GM19467 (cell line): ENCODE data around the gene TGM6.
"Not testable (repeated sequence)": the region's sequence is repeated elsewhere in the genome, so short reads cannot be mapped to it uniquely, and the experiment has no call there.

Source experiments
- ATAC-seq: cut with Tn5 transposase; IDR thresholded peaks from one replicate; pipeline ENCODE4 v1.9.1; 2021; ENCODE audit warnings: mild to moderate bottlenecking, moderate library complexity; ENCODE audit not compliant: unreplicated experiment

Gene TGM6

DNA sequence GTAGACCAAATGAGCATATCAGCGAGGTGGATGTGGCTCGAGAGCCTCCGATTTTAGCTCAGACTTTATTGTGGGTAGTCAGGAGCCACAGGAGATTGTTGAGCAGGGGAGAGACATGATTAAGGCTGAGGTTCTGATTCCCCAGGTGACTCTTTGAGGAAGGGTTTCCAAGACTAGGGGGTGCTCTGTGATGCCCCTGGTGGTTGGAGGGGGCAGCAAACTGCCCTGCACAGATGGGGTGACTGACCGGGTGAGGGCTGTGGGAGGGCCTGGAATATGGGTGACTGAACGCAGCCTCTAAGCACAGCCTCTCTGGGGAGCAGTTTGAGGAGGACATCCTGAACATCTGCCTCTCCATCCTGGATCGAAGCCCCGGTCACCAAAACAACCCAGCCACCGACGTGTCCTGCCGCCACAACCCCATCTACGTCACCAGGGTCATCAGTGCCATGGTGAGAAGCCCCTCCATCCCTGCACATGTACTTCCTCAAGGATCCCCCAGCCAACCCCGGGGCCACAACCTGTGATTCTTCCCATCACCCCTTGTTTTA is 17.0 kb downstream of the TGM6 start:
- no peak for ATAC-seq

DNA sequence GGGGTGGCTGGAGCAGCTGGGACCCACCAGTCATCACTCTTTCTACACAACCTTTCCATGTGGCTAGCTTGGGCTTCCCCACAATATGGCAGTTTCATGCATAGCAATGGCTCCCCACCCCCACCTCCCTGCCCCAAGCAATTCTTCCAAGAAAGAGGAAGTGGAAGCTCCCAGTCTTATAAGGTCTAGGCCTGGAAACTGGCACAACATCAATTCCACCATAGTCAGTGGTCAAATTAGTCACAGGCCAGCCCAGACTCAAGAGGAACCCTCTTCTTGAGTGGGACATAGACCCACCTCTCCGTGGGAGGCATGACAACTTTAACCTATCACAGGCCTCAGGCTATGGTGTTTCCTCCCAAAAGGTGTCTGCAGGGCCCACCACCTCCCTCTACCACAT is 17.7 kb downstream of the TGM6 start:
- ATAC-seq: no peak

GRCh38 chr20:2399390-2399789 is 18.7 kb downstream of the TGM6 start:
- ATAC-seq: no peak

DNA sequence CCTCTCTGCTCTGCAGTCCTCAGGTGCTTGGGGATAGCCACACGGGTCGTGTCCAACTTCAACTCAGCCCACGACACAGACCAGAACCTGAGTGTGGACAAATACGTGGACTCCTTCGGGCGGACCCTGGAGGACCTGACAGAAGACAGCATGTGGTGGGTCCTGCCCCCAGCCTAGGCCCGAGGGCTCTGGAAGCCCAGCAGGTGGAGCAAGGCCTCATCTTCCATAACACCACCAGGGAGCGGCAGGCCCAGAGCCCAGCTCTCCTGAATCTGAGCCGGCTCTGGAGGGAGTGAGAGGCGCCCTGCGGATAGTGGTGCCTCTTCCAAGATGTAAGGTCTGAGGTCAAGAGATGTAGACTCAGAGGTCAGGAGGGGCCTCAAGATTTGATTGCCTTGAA is 19.6 kb downstream of the TGM6 start:
- no peak for ATAC-seq

- no peak for ATAC-seq
Observed at GRCh38 chr20:2401527-2401926, 20.8 kb downstream of the TGM6 start.

DNA sequence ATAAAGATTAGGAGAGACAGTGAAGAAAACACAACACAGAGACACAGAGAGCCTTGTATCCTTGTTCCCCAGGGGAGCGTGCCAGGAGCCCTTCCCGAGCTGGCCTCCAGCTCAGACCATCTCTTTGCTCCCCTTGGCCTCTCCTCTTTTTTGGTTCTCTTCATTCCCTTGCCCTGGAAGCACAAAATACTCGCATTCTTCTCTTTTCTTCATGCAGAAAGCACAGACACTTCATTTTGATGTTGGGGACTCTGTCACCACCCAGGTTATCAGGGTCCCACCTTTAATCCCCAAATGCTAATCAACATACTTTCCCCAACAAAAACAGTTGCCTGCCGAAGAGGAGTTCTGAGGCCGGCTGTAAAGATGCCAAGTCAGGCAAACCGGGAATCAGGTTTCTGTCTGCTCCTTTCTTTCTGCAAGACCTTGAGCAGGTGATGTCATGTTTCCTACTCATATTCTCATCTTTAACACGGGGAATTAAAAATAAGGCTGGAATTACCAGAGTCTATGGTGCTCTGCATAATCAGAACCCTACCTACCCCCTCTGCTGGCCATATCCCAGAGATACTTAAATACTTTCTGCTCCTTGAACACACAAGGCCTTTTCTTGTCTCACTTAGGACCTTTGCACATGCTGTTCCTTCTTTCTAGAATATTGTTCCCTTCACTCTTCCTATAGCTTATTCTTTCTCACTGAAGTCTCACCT is 21.7 kb downstream of the TGM6 start:
- no peak for ATAC-seq

- ATAC-seq: no peak
Observed at GRCh38 chr20:2403291-2404052, 22.8 kb downstream of the TGM6 start.

DNA sequence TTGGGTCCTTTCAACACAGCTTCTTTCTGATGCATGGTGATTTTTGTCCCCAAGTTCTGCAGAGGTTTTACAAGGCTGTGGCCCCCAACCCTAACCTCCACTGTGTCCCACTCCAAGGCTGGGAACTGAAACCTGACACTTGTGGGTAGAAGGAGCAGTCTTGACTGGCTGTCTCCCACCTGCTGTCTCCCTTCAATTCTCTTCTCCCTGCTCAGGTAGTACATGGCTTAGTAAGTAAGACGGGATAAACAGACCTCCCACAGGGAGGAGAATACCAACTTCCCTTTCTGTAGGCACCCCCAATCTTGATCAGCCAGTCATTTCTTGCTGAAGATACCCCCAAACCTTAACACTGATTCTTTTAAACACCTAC is 25.0 kb downstream of the TGM6 start:
- ATAC-seq: no peak

- ATAC-seq: not testable (repeated sequence)
Observed at GRCh38 chr20:2407355-2407754, 26.7 kb downstream of the TGM6 start.

GRCh38 chr20:2408111-2408510 is 27.4 kb downstream of the TGM6 start:
- ATAC-seq: no peak

DNA sequence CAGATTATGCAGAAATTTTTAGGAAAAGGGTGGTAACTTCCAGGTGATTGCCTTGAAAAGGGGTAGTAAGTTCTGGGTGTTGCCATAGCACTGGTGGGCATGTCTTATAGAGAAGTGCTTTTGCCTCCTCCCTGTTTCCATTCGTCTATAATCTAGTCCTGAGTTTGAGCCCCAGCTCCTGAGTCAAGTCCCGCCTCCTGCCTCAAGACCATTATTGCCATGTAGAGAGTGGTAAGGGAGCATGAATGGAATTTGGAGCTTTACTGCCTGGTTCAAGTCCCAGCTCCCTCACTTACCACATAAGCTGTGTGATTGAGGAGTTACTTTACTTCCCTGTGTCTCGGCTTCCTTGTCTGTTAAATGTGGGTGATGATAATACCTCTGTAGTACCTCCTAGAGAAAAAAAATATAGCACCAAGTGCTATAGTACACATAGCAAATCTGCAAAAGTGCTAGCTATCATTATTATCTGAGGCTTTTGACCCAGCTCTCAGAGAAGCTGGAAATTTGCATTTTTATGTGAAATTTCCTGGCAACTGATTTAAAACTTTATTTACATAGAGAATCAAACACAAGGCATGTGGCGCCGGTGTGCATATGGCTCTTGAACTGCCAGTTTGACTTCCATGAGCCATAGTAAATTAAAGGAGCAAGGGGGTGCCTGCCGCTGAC is 36.0 kb downstream of the TGM6 start:
- no peak for ATAC-seq

- ATAC-seq: no peak
Observed at GRCh38 chr20:2417213-2417541, 36.5 kb downstream of the TGM6 start.

- no peak for ATAC-seq
Observed at GRCh38 chr20:2418388-2418787, 37.7 kb downstream of the TGM6 start.

- ATAC-seq: no peak
Observed at GRCh38 chr20:2420510-2420909, 39.8 kb downstream of the TGM6 start.

- no peak for ATAC-seq
Observed at GRCh38 chr20:2421247-2421646, 40.5 kb downstream of the TGM6 start.

GRCh38 chr20:2429051-2429450 is 48.4 kb downstream of the TGM6 start:
- ATAC-seq: no peak

DNA sequence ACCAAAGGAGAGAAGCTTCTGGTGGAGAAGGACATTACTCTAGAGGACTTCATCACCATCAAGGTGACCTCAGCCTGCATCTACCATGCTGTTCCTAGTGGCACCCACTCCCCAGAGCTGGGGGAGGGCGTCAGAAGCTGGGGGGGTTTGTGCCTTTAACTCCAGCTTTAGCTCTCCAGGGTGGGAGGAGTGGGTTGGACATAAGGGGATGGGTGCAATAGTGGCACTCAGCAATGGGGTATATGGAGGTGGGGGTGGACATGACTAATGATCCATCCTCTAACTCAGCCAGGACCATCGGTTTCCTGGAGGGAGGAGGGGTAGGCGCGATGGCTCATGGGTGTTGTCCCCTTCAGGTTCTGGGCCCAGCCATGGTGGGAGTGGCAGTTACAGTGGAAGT is 49.8 kb downstream of the TGM6 start:
- no peak for ATAC-seq

DNA sequence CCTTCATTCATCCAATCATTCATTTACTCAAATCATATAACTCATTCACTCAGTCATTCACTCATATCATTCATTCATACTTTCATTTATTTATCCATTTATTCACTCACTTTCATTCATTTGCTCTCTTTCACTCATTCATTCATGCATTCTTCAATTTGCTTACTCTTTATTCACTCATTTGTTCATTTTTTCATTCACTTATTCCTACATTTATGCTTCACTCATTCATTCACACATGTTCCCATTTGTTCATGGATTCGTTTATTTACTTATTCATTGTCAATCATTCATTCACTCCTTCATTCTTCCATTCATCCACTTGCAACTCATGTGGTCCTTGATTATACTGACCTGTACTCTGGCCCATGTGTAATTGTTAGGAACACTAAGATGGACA is 50.5 kb downstream of the TGM6 start:
- ATAC-seq: no peak

- ATAC-seq: no peak
Observed at GRCh38 chr20:2446845-2447244, 66.1 kb downstream of the TGM6 start.

DNA sequence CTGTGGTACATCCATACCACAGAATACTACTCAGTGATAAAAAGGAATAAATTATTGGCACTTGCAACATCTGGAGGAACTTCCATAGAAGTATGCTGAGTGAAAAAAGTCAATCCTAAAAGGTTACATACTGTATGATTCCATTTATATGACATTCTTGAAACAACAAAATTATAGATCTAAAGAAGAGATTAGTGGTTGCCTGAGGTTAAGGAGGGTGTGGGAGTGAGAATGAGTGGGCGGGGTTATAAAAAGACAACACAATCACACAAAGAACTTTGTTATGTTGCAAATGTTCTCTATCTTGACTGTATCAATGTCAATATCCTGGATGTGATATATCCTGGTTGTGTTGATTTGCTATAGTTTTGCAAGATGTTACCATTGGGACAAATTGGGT is 68.7 kb downstream of the TGM6 start:
- ATAC-seq: no peak

- no peak for ATAC-seq
Observed at GRCh38 chr20:2451422-2451821, 70.7 kb downstream of the TGM6 start.
